HCT116 (cell line): ENCODE measurements around the gene GABRP.

Source experiments
- POLR2A ChIP-seq: IDR thresholded peaks from 2 replicates; pipeline ENCODE4 v1.7.0; 2011; ENCODE audit warnings: borderline replicate concordance; ENCODE audit not compliant: insufficient read depth, insufficient read length; ENCODE audit errors: extremely low read depth
- POLR2AphosphoS5 ChIP-seq: IDR thresholded peaks from 2 replicates; pipeline ENCODE4 v1.6.1; 2011; ENCODE audit warnings: mild to moderate bottlenecking, low read depth, low read length, moderate library complexity
- TF ChIP-seq, protein P1 (sequence below), 3 experiments: fragments of 200-600 bp in 1 of 3; sonication (generic) in 1 of 3; IDR thresholded peaks in 2 of 3; conservative IDR thresholded peaks in 1 of 3; 2 replicates each; pipeline ENCODE4 v1.5.1; 2012 to 2017; ENCODE audit warnings: low read depth in 2 of 3, low read length in 2 of 3, antibody characterized with exemption in 1 of 3, borderline replicate concordance in 1 of 3, control low read depth in 1 of 3, mild to moderate bottlenecking in 1 of 3, mixed read lengths in 1 of 3, mixed run types in 1 of 3, moderate library complexity in 1 of 3; ENCODE audit not compliant: insufficient read depth in 1 of 3
- TF ChIP-seq, protein P2 (sequence below): IDR thresholded peaks from 2 replicates; pipeline ENCODE4 v1.6.1; 2012; ENCODE audit warnings: low read depth

DNA sequence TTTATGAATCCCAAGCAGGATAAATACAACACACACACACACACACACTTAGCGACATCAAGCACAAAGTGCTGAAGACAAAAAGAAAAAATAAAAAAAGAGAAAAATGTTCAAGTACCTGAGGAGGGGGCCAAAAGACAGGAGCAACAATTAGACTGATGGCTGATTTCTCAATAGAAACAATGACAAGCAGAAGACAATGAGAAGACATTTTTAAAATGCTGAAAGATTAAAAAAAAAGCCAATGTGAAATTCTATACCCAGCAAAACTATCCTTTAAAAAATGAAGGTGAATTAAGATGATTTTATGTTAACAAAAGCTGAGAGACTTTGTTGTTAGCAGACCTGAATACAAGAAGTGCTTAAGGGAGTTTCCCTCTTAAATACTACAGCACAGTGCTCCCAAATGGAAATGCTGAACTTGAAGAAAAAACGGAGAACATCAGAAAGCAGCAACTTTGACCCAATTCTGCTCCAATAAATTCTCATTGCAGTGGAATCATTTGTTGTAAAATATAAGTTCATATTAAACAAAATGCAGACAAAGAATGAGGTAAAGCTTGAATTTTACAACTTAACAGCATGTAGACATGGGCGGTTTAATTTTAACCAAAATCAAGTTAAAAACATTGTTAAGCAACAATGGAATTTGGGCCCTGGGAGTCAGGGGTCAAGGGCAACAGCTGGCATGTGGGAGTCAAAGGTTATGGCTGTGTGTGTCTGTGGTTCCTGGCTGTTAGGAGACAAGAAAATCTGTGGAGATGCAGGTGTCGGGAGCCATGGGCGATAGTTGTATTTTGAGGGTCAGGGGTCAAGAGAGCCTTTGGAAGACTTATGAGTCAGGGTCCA lies 77.5 kb downstream of the GABRP start:
- TF ChIP-seq POLR2A = no peak
- no peak for TF ChIP-seq POLR2AphosphoS5
- TF ChIP-seq, protein P1, sequence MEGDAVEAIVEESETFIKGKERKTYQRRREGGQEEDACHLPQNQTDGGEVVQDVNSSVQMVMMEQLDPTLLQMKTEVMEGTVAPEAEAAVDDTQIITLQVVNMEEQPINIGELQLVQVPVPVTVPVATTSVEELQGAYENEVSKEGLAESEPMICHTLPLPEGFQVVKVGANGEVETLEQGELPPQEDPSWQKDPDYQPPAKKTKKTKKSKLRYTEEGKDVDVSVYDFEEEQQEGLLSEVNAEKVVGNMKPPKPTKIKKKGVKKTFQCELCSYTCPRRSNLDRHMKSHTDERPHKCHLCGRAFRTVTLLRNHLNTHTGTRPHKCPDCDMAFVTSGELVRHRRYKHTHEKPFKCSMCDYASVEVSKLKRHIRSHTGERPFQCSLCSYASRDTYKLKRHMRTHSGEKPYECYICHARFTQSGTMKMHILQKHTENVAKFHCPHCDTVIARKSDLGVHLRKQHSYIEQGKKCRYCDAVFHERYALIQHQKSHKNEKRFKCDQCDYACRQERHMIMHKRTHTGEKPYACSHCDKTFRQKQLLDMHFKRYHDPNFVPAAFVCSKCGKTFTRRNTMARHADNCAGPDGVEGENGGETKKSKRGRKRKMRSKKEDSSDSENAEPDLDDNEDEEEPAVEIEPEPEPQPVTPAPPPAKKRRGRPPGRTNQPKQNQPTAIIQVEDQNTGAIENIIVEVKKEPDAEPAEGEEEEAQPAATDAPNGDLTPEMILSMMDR (IDR thresholded peaks at IDR 0.05 in 2 of 3, conservative IDR thresholded peaks at IDR 0.05 in 1 of 3; ENCODE audit: borderline replicate concordance in 1 of 3, insufficient read depth in 1 of 3, low read depth in 2 of 3, low read length in 2 of 3) = no peak
- TF ChIP-seq, protein P2, sequence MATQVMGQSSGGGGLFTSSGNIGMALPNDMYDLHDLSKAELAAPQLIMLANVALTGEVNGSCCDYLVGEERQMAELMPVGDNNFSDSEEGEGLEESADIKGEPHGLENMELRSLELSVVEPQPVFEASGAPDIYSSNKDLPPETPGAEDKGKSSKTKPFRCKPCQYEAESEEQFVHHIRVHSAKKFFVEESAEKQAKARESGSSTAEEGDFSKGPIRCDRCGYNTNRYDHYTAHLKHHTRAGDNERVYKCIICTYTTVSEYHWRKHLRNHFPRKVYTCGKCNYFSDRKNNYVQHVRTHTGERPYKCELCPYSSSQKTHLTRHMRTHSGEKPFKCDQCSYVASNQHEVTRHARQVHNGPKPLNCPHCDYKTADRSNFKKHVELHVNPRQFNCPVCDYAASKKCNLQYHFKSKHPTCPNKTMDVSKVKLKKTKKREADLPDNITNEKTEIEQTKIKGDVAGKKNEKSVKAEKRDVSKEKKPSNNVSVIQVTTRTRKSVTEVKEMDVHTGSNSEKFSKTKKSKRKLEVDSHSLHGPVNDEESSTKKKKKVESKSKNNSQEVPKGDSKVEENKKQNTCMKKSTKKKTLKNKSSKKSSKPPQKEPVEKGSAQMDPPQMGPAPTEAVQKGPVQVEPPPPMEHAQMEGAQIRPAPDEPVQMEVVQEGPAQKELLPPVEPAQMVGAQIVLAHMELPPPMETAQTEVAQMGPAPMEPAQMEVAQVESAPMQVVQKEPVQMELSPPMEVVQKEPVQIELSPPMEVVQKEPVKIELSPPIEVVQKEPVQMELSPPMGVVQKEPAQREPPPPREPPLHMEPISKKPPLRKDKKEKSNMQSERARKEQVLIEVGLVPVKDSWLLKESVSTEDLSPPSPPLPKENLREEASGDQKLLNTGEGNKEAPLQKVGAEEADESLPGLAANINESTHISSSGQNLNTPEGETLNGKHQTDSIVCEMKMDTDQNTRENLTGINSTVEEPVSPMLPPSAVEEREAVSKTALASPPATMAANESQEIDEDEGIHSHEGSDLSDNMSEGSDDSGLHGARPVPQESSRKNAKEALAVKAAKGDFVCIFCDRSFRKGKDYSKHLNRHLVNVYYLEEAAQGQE = no peak
